Stomach (tissue), 4 donors: ENCODE measurements around the gene POLA1.

Experiments used
- CTCF ChIP-seq, 7 experiments: fragments of 450-650 bp in 4 of 7; fragments of 200-600 bp in 3 of 7; sonication (generic) in 3 of 7; IDR thresholded peaks; one replicate each; pipeline ENCODE4 v1.5.1; 2016 to 2019; ENCODE audit warnings: antibody characterized with exemption in 7 of 7, control low read depth in 2 of 7, mild to moderate bottlenecking in 1 of 7
- EP300 ChIP-seq: sonication (generic); formaldehyde crosslinking; IDR thresholded peaks from one replicate; pipeline ENCODE4 v1.6.1; 2017; ENCODE audit warnings: antibody characterized with exemption

DNA sequence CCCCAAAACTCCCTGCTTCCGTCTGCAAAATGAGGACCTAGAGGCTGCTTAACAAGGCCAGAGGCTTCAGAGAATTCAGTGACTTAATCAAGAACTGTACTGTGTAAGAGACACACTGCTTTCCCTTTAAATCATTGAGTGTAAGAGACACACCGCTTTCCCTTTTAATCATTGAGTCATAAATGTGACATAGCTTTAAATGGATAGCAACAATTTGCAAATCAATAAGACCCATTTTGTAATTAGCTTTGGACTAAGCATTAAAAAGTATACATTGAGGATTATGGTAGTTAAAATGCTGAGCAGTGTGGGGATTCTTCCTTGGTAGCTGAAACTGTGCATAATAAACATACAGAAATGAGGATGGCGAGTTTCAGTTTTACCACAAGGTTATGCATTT is 290.2 kb downstream of the POLA1 start:
- no peak for TF ChIP-seq CTCF (IDR thresholded peaks at IDR 0.05)
- no peak for TF ChIP-seq EP300
